Measurements from ENCODE around the gene ACO2.

Gene ACO2

DNA sequence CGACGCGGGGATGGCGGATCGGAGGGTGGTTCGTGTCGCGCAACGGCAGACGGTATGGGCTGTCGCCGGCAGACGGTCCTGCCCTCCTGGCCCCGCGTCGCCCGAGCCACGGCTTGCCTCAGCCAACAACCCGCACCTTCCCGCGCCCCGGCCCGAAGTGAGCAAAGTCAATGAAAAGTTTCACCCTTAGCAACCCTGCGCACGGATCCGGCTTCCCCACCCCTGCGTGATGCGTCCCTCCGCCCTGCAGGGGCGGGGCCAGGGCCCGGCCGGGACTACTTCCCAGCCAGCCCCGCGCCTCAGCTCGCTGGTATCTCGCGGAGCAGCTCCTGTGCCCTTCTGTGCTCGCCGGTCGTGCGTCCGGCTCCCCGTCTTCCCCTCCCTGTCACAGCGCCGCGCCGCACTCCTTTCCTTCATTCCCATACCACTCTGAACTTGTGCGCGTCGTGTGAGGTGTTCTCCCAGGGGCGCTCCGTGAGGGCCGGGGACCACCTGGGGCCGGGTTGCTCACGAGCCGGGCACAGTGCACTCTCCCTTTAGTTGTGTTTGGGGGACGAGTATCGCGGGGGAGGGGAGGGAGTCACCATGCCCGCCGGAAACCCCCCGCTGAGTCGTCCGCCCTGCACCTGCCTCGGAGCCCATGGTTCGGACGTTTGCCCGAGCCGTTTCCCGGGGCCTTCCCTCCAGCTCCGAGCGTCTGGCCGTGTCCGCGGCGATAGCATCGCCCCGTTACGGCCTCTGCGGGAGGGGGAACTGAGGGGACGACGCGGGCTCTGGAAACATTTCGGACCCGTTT, 22.1 kb upstream of the ACO2 start, which contains the start of gene TOB2:
TSS of gene TOB2 (minus strand) at position 163 of the 796 bp plus-strand sequence. CDS start 9,456 bp downstream, outside the sequence.
- H3K36me3 ChIP-seq (ENCODE audit: low read depth): peaks cover 13% of the 10 kb centered on the region
- peak within 1 kb of the TSS; percentile 90 for H3K27ac ChIP-seq (ENCODE audit: poor library complexity, severe bottlenecking)
- TF ChIP-seq, protein P1, sequence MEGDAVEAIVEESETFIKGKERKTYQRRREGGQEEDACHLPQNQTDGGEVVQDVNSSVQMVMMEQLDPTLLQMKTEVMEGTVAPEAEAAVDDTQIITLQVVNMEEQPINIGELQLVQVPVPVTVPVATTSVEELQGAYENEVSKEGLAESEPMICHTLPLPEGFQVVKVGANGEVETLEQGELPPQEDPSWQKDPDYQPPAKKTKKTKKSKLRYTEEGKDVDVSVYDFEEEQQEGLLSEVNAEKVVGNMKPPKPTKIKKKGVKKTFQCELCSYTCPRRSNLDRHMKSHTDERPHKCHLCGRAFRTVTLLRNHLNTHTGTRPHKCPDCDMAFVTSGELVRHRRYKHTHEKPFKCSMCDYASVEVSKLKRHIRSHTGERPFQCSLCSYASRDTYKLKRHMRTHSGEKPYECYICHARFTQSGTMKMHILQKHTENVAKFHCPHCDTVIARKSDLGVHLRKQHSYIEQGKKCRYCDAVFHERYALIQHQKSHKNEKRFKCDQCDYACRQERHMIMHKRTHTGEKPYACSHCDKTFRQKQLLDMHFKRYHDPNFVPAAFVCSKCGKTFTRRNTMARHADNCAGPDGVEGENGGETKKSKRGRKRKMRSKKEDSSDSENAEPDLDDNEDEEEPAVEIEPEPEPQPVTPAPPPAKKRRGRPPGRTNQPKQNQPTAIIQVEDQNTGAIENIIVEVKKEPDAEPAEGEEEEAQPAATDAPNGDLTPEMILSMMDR (IDR thresholded peaks at IDR 0.05; ENCODE audit: poor library complexity, severe bottlenecking): no peak
- peak; percentile 31 for ATAC-seq (ENCODE audit: low read depth)
- no peaks in the 10 kb centered on the region for H3K9me3 ChIP-seq (ENCODE audit: severe bottlenecking)
- no peaks in the 10 kb centered on the region for H3K4me1 ChIP-seq (ENCODE audit: insufficient read depth, poor library complexity, severe bottlenecking)
- no peaks in the 10 kb centered on the region for H3K27me3 ChIP-seq (ENCODE audit: insufficient read depth, poor library complexity, severe bottlenecking)
- H3K4me3 ChIP-seq (ENCODE audit: severe bottlenecking): peak within 1 kb of the TSS; percentile 69
- DNase-seq (ENCODE audit: low spot score): peak; percentile 93

DNA sequence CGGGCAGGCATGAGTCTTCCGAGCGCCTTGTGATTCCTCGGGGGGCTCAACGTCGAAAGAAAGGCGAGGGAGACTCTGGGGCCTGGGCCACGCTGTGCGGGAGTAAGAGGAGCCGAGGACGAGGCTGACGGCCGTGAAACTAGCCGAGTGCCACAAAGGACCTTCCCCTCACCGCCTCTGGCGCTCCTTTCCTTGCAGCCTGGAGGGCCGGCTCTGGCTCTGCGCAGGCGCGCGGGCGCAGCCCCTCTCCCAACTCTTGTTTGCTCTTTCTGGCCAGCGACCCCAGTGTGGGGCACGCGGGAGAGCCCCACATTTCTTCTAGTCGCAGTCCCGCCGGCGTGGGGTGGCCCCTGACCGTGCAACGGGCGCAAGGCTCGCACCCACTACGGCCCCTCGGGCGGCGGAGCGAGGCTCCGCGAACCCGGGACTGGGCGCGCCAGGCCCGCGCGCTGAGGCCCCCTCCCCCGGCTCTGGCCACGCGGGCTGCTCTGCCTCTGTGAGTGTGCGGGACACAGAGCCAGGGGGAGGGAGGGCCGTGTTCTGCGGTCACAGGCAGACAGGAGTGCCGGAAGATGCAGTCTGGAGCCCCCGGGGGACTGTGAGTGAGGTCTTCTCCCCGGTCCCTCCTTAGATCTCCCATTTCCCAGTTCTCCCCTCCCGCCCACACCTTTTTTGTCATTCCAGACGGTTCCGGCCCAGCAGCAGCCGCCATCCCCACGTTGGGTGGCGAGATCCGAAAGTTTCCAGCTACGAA, 21.3 kb upstream of the ACO2 start:
- Histone ChIP-seq H3K9me3 (ENCODE audit: severe bottlenecking) (no peaks in the 10 kb centered on the region), H3K36me3 (ENCODE audit: low read depth) (peaks cover 7% of the 10 kb centered on the region), H3K27me3 (ENCODE audit: insufficient read depth, poor library complexity, severe bottlenecking) (no peaks in the 10 kb centered on the region), H3K27ac (ENCODE audit: poor library complexity, severe bottlenecking) (peak overlapping the region; percentile 90), H3K4me1 (ENCODE audit: insufficient read depth, poor library complexity, severe bottlenecking) (no peaks in the 10 kb centered on the region), H3K4me3 (ENCODE audit: severe bottlenecking) (peak overlapping the region; percentile 69)
- ATAC-seq (ENCODE audit: low read depth) (peak; percentile 14; the same call in 1 of the 3 replicates), DNase-seq (ENCODE audit: low spot score) (peak; percentile 65)
- TF ChIP-seq, protein P1 (IDR thresholded peaks at IDR 0.05; ENCODE audit: poor library complexity, severe bottlenecking): no peak

DNA sequence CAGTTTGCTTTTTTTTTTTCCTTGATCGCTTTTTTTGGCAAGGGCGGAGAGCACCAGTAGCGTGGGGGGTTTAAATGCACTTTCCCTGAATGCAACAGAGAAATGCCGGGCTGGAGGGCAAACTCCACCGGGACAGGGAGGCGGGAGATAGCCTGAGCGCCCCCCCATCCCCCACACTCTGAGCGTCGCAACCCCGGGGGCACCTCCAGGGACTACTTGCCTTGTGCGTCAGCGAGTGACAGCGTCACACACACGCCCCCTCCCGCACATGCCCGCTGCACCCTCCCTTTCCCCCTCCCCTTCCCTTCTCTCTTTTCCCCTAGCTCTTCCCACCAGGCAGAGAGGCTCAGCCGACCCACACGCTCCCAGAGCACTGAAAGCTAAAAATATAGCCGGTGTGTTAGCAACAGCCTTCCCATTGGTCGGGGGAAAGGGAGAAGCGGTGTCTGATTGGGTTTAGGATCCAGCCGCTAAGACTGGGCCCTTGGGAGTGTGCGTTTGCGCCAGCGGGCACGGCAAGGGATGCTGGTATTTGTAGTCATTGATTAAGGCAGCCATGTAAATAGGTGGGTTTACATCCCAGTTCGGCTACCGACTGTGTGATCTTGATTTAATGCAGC, 20.6 kb upstream of the ACO2 start:
- peaks cover under 1% of the 10 kb centered on the region; the same call in 1 of the 2 replicates for H3K36me3 ChIP-seq (ENCODE audit: low read depth)
- no peaks in the 10 kb centered on the region for H3K9me3 ChIP-seq (ENCODE audit: severe bottlenecking)
- TF ChIP-seq, protein P1 (IDR thresholded peaks at IDR 0.05; ENCODE audit: poor library complexity, severe bottlenecking): no peak
- peak; percentile 77 for ATAC-seq (ENCODE audit: low read depth)
- peak overlapping the region; percentile 90 for H3K27ac ChIP-seq (ENCODE audit: poor library complexity, severe bottlenecking)
- no peaks in the 10 kb centered on the region for H3K4me1 ChIP-seq (ENCODE audit: insufficient read depth, poor library complexity, severe bottlenecking)
- peak overlapping the region; percentile 69 for H3K4me3 ChIP-seq (ENCODE audit: severe bottlenecking)
- peak; percentile 95 for DNase-seq (ENCODE audit: low spot score)
- no peaks in the 10 kb centered on the region for H3K27me3 ChIP-seq (ENCODE audit: insufficient read depth, poor library complexity, severe bottlenecking)

DNA sequence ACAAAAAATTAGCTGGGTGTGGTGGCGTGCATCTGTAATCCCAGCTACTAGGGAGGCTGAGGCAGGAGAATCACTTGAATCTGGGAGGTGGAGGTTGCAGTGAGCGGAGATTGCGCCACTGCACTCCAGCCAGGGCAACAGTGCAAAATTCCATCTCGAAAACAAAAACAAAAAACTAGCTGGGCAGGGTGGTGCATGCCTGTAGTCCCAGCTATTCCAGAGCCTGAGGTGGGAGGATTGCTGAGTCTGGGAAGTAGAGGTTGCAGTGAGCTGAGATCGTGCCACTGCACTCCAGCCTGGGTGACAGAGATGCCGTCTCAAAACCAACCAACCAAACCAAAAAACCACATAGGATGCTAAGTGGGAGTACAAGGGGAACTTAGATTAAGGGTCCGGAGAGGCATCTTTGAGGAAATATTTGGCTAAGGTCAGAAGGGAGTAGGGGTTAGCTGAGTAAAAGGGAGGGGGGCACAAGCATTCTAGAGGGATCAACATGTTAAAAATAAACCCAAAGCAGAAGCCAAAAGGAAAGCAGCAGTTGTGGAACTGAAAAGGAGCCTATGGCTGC, 10.7 kb upstream of the ACO2 start:
- Histone ChIP-seq H3K4me1 (ENCODE audit: insufficient read depth, poor library complexity, severe bottlenecking) (no peaks in the 10 kb centered on the region), H3K27ac (ENCODE audit: poor library complexity, severe bottlenecking) (no peak overlapping the region), H3K36me3 (ENCODE audit: low read depth) (peaks cover 51% of the 10 kb centered on the region), H3K27me3 (ENCODE audit: insufficient read depth, poor library complexity, severe bottlenecking) (no peaks in the 10 kb centered on the region), H3K9me3 (ENCODE audit: severe bottlenecking) (no peaks in the 10 kb centered on the region), H3K4me3 (ENCODE audit: severe bottlenecking) (no peak overlapping the region)
- ATAC-seq (ENCODE audit: low read depth) (no peak), DNase-seq (ENCODE audit: low spot score) (no peak)
- TF ChIP-seq, protein P1 (IDR thresholded peaks at IDR 0.05; ENCODE audit: poor library complexity, severe bottlenecking): no peak
